AG04449 (cell line): ENCODE data around the gene P2RX6.

Experiments used
- CTCF ChIA-PET: fragments of 350-600 bp; formaldehyde crosslinking; extraction: SDS; loops from one replicate; lab custom pipeline; 2021; ENCODE audit warnings: antibody characterized with exemption; lab: Yijun Ruan, JAX
- POLR2A ChIA-PET: fragments of 400-600, 350-600 bp; formaldehyde crosslinking; extraction: SDS; loops from one replicate; lab custom pipeline; 2020; ENCODE audit warnings: antibody characterized with exemption, inconsistent platforms; lab: Yijun Ruan, JAX
- DNase-seq: peaks from one replicate; pipeline ENCODE4 v3.0.0-alpha.2; 2010; ENCODE audit warnings: low read depth, low spot score
- H3K4me3 ChIP-seq: 2 replicates; pipeline ENCODE4 v1.5.1; 2011; ENCODE audit warnings: low read depth, mild to moderate bottlenecking, control low read depth, low read length
- TF ChIP-seq, protein P1 (sequence below): IDR thresholded peaks from one replicate; pipeline ENCODE4 v1.5.1; 2011; ENCODE audit warnings: mild to moderate bottlenecking, moderate library complexity, low read length, control low read depth, inconsistent platforms; ENCODE audit not compliant: insufficient read depth; ENCODE audit errors: missing control alignments

P2RX6 gene

DNA sequence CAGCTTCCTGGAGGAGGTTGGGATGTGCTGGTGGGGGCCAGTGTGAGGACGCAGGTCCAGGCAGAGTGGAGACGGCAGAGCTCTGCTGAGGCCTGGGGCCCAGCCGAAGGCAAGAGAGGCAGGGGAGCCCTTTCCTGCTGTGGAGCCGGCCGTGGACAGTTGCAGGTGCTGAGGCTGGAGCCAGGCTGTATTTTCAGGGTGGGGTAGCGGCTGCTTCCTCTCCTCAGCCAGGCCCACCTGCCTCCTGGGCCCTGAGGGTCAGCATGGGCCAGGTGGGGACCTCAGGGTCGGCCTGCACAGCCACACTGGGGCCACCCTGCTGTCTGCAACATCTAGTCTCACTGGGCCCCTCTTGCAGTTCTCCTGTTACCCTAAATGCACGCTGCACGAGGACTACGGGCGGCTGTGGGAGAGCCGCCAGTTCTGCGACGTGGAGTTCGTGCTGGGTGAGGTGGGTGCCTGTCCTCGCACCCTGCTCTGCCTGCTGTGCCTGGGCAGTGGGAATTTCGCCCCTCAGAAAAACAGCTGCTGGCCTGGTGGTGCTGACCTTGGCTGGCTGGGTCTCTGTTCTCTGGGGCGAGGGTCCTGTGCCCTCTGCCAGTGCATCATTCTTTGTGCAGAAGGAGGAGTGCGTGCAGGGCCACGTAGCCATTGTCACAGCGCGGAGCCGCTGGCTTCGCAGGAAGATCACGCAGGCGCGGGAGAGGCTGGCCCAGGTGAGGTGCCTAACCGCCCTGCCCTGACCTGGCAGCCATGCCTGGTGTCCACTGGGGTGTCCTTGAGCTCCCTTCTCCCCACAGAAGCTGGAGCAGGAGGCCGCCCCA is 21.4 kb upstream of the P2RX6 start:
- TF ChIP-seq, protein P1, sequence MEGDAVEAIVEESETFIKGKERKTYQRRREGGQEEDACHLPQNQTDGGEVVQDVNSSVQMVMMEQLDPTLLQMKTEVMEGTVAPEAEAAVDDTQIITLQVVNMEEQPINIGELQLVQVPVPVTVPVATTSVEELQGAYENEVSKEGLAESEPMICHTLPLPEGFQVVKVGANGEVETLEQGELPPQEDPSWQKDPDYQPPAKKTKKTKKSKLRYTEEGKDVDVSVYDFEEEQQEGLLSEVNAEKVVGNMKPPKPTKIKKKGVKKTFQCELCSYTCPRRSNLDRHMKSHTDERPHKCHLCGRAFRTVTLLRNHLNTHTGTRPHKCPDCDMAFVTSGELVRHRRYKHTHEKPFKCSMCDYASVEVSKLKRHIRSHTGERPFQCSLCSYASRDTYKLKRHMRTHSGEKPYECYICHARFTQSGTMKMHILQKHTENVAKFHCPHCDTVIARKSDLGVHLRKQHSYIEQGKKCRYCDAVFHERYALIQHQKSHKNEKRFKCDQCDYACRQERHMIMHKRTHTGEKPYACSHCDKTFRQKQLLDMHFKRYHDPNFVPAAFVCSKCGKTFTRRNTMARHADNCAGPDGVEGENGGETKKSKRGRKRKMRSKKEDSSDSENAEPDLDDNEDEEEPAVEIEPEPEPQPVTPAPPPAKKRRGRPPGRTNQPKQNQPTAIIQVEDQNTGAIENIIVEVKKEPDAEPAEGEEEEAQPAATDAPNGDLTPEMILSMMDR = no peak
- POLR2A ChIA-PET = interaction anchor here (2.3 kb wide), 1 partner anchor 9 kb away, joined by 7 read pairs; the partner anchor contains the start of gene THAP7
- no peak for DNase-seq
- no peak overlapping the region for H3K4me3 ChIP-seq
- CTCF ChIA-PET = interaction anchor here (0.8 kb wide), 1 partner anchor 11 kb away, joined by 3 read pairs; the partner anchor contains the start of gene LZTR1

DNA sequence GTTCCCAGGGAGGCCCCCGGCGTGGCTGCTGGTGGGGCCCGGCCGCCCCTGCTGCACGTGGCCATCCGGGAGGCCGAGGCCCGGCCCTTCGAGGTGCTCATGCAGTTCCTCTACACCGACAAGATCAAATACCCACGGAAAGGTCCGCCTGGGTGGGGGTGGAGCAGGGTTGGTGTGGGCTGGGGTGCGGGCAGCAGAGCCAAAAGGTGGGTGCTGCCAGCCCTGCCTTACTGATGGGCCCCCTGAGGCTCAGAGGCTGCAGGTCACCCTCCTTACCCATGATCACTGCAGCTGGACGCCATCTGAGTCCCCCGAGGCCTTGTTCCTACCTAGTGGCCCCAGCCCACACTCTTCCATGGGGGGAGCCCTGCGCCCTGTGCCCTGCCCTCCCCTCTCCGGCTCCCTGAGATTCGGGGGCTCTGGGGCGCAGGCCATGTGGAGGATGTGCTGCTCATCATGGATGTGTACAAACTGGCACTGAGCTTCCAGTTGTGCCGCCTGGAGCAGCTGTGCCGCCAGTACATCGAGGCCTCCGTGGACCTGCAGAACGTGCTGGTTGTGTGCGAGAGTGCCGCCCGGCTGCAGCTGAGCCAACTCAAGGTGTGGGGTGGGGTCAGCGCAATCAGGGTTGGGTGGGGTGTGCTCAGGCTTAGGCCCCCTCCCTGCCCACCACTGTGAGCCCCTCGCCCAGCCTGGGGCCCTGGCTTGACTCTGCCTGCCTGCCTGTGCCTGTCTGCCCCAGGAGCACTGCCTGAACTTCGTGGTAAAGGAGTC is 20.6 kb upstream of the P2RX6 start:
- ChIA-PET POLR2A (no interaction called here), CTCF (interaction anchor here (0.8 to 2.0 kb wide), 2 partner anchors 12 to 108 kb away, joined by 3 to 5 read pairs; partner anchors contain the start of gene LZTR1)
- DNase-seq = no peak
- no peak overlapping the region for H3K4me3 ChIP-seq
- TF ChIP-seq, protein P1 = no peak

DNA sequence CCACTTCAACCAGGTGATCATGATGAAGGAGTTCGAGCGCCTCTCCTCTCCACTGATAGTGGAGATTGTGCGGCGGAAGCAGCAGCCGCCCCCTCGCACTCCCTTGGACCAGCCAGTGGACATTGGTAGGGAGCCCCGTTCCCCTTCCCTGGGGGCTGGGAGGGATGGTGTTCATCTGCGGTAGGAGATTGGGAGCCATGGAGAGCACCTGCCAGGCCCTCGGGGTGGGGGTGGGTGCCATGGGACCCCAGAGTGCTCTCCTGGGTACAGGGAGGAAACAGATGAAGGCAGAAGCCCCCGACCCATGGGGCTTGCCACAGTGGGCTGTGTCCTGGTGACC is 20.1 kb upstream of the P2RX6 start:
- H3K4me3 ChIP-seq = no peak overlapping the region
- TF ChIP-seq, protein P1 = no peak
- no peak for DNase-seq
- POLR2A ChIA-PET = no interaction called here
- CTCF ChIA-PET = interaction anchor here (2.0 kb wide), 1 partner anchor 109 kb away, joined by 5 read pairs; no protein-coding TSS in a partner anchor

DNA sequence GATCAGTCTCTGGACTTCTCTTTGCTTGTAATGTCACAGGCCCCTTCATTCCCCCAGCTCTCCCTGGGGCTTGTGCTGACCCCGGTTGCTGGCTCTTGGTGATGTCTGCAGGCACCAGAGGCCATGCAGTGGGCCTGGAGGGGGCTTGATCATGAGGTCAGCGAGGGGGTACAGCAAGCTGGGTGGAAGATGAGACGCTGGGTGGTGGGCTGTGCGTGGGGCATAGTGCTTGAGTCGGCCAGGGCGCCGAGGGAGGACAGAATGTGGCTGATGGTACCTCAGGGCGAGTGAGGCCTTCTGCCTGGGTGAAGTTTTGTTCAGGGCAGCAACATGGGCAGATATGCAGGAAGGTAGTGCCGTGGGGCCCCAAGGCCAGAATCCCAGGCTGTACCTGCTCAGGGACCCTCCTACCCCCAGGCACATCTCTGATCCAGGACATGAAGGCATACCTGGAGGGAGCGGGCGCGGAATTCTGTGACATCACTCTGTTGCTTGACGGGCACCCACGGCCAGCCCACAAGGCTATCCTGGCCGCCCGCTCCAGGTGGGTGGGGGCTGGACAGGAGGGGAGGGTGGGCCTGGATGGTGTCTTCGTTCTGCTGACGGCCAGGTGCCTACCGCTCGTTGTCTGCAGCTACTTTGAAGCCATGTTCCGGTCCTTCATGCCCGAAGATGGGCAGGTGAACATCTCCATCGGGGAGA is 19.5 kb upstream of the P2RX6 start:
- TF ChIP-seq, protein P1 = no peak
- POLR2A ChIA-PET = no interaction called here
- CTCF ChIA-PET = interaction anchor here (2.0 kb wide), 1 partner anchor 110 kb away, joined by 5 read pairs; no protein-coding TSS in a partner anchor
- H3K4me3 ChIP-seq = no peak overlapping the region
- no peak for DNase-seq

DNA sequence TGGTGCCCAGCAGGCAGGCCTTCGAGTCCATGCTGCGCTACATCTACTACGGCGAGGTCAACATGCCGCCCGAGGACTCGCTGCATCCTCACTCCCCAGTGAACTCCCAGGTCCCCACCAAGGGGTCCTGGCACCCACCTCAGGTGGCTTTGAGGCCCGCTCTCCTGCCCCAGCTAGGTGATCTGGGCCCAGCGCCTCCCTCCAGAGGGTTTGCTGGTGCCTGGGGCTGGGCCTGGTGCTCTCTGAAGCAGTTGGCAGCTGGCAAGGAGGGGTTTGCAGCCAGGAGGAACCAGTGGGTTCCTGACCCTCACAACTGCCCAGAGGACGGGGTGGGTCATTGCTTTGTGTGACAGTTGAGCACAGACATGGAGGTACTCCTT is 18.9 kb upstream of the P2RX6 start:
- ChIA-PET CTCF (interaction anchor here (2.0 kb wide), 1 partner anchor 110 kb away, joined by 5 read pairs; no protein-coding TSS in a partner anchor), POLR2A (no interaction called here)
- no peak for DNase-seq
- TF ChIP-seq, protein P1 = no peak
- H3K4me3 ChIP-seq = no peak overlapping the region
